Activated naive CD4-positive, alpha-beta T cell treated with anti-CD3 and anti-CD28 coated beads, Interleukin-2, amount 10 ng/mL, durations not matched to agents 7 days and 5 days (primary cell): ENCODE data around the gene ENPP7.
"Not testable (repeated sequence)": the region's sequence is repeated elsewhere in the genome, so short reads cannot be mapped to it uniquely, and the experiment has no call there.

Experiments used
- CTCF ChIA-PET: fragments of 350-600 bp; sonication (Branson Sonifier 250); formaldehyde crosslinking; loops from one replicate; lab custom pipeline; 2021; ENCODE audit warnings: antibody characterized with exemption; lab: Charles Lee
- DNase-seq: peaks from one replicate; pipeline ENCODE4 v3.0.0-alpha.2; 2020
- H3K27ac Mint-ChIP-seq: one replicate; pipeline ENCODE4 v1.8.0; 2021; ENCODE audit warnings: mild to moderate bottlenecking, moderate library complexity, mixed read lengths
- H3K27me3 Mint-ChIP-seq: one replicate; pipeline ENCODE4 v1.8.0; 2021; ENCODE audit warnings: mild to moderate bottlenecking, mixed read lengths
- H3K36me3 Mint-ChIP-seq: one replicate; pipeline ENCODE4 v1.8.0; 2021; ENCODE audit warnings: mixed read lengths
- H3K4me1 Mint-ChIP-seq: one replicate; pipeline ENCODE4 v1.8.0; 2021; ENCODE audit warnings: mixed read lengths
- H3K4me3 Mint-ChIP-seq: one replicate; pipeline ENCODE4 v1.8.0; 2021; ENCODE audit warnings: mild to moderate bottlenecking, moderate library complexity, mixed read lengths
- H3K9me3 Mint-ChIP-seq: one replicate; pipeline ENCODE4 v1.8.0; 2021; ENCODE audit warnings: mixed read lengths

Gene ENPP7

GRCh38 chr17:79743614-79744013 lies 12.9 kb downstream of the ENPP7 start:
- peaks cover 94% of the 10 kb centered on the region for H3K27me3 Mint-ChIP-seq
- H3K4me3 Mint-ChIP-seq = no peak overlapping the region
- no peaks in the 10 kb centered on the region for H3K36me3 Mint-ChIP-seq

GRCh38 chr17:79745641-79746105 lies 14.9 kb downstream of the ENPP7 start:
- Mint-ChIP-seq H3K27me3 (peaks cover 91% of the 10 kb centered on the region), H3K27ac (peak overlapping the region; percentile 49), H3K36me3 (no peaks in the 10 kb centered on the region), H3K4me3 (peak overlapping the region; percentile 53), H3K4me1 (peaks cover 23% of the 10 kb centered on the region), H3K9me3 (no peaks in the 10 kb centered on the region)
- no peak for DNase-seq
- CTCF ChIA-PET = interaction anchor here (0.6 to 2.5 kb wide), 22 partner anchors 12 to 263 kb away, joined by 3 to 11 read pairs (median 4); no protein-coding TSS in a partner anchor

More at GRCh38 chr17:79743614-79744013, 12.9 kb downstream of the ENPP7 start:
- no peak overlapping the region for H3K27ac Mint-ChIP-seq
- no peak for DNase-seq
- peaks cover 21% of the 10 kb centered on the region for H3K4me1 Mint-ChIP-seq
- no peaks in the 10 kb centered on the region for H3K9me3 Mint-ChIP-seq
- CTCF ChIA-PET = interaction anchor here (0.6 to 1.2 kb wide), 3 partner anchors 15 to 632 kb away, joined by 3 to 5 read pairs (median 3); no protein-coding TSS in a partner anchor

GRCh38 chr17:79746889-79747507 lies 16.3 kb downstream of the ENPP7 start:
- Mint-ChIP-seq H3K4me1 (peaks cover 23% of the 10 kb centered on the region), H3K9me3 (no peaks in the 10 kb centered on the region), H3K27me3 (peaks cover 91% of the 10 kb centered on the region), H3K36me3 (no peaks in the 10 kb centered on the region), H3K4me3 (no peak overlapping the region), H3K27ac (no peak overlapping the region)
- DNase-seq = no peak
- CTCF ChIA-PET = interaction anchor here (1.1 to 2.5 kb wide), 8 partner anchors 32 to 223 kb away, joined by 3 to 11 read pairs (median 5); partner anchors contain the start of gene CBX4

- Mint-ChIP-seq H3K36me3 (no peaks in the 10 kb centered on the region), H3K27me3 (peaks cover 91% of the 10 kb centered on the region), H3K9me3 (no peaks in the 10 kb centered on the region), H3K4me1 (peaks cover 23% of the 10 kb centered on the region), H3K27ac (no peak overlapping the region), H3K4me3 (no peak overlapping the region)
- CTCF ChIA-PET = interaction anchor here (1.1 to 2.5 kb wide), 5 partner anchors 31 to 223 kb away, joined by 3 to 11 read pairs (median 6); no protein-coding TSS in a partner anchor
- peak; percentile 38 for DNase-seq
These were observed 17.0 kb downstream of the ENPP7 start for GRCh38 chr17:79747508-79748294.

- no peaks in the 10 kb centered on the region for H3K9me3 Mint-ChIP-seq
- H3K27ac Mint-ChIP-seq = no peak overlapping the region
- peaks cover 23% of the 10 kb centered on the region for H3K4me1 Mint-ChIP-seq
- no peaks in the 10 kb centered on the region for H3K36me3 Mint-ChIP-seq
- H3K27me3 Mint-ChIP-seq = peaks cover 91% of the 10 kb centered on the region
- CTCF ChIA-PET = interaction anchor here (1.5 kb wide), 1 partner anchor 87 kb away, joined by 5 read pairs; no protein-coding TSS in a partner anchor
- DNase-seq = no peak
- H3K4me3 Mint-ChIP-seq = no peak overlapping the region
These were observed 17.8 kb downstream of the ENPP7 start for GRCh38 chr17:79748295-79749099.

- Mint-ChIP-seq H3K36me3 (no peaks in the 10 kb centered on the region), H3K27me3 (peaks cover 89% of the 10 kb centered on the region), H3K4me1 (peaks cover 23% of the 10 kb centered on the region), H3K4me3 (no peak overlapping the region), H3K27ac (no peak overlapping the region), H3K9me3 (no peaks in the 10 kb centered on the region)
- CTCF ChIA-PET = interaction anchor here (1.5 kb wide), 1 partner anchor 86 kb away, joined by 5 read pairs; no protein-coding TSS in a partner anchor
- no peak for DNase-seq
These were observed 18.5 kb downstream of the ENPP7 start for GRCh38 chr17:79749156-79749815.

- DNase-seq = no peak
- CTCF ChIA-PET = interaction anchor here (1.5 kb wide), 1 partner anchor 85 kb away, joined by 5 read pairs; no protein-coding TSS in a partner anchor
- H3K36me3 Mint-ChIP-seq = no peaks in the 10 kb centered on the region
- H3K4me3 Mint-ChIP-seq = no peak overlapping the region
- peaks cover 23% of the 10 kb centered on the region for H3K4me1 Mint-ChIP-seq
- peaks cover 89% of the 10 kb centered on the region for H3K27me3 Mint-ChIP-seq
- H3K9me3 Mint-ChIP-seq = no peaks in the 10 kb centered on the region
- peak overlapping the region; percentile 30 for H3K27ac Mint-ChIP-seq
These were observed 19.2 kb downstream of the ENPP7 start for GRCh38 chr17:79749958-79750357.

- Mint-ChIP-seq H3K4me1 (peaks cover 15% of the 10 kb centered on the region), H3K4me3 (no peak overlapping the region), H3K9me3 (no peaks in the 10 kb centered on the region), H3K27ac (no peak overlapping the region), H3K36me3 (no peaks in the 10 kb centered on the region), H3K27me3 (peaks cover 87% of the 10 kb centered on the region)
- no peak for DNase-seq
- CTCF ChIA-PET = no interaction called here
These were observed 20.2 kb downstream of the ENPP7 start for GRCh38 chr17:79750650-79751545.

- DNase-seq = no peak
- no peaks in the 10 kb centered on the region for H3K36me3 Mint-ChIP-seq
- CTCF ChIA-PET = interaction anchor here (0.7 kb wide), 1 partner anchor 66 kb away, joined by 3 read pairs; no protein-coding TSS in a partner anchor
These were observed 21.4 kb downstream of the ENPP7 start for GRCh38 chr17:79752175-79752574.

GRCh38 chr17:79754370-79754769 lies 23.6 kb downstream of the ENPP7 start:
- Mint-ChIP-seq H3K4me3 (no peak overlapping the region), H3K9me3 (no peaks in the 10 kb centered on the region), H3K4me1 (peaks cover 2% of the 10 kb centered on the region), H3K36me3 (no peaks in the 10 kb centered on the region), H3K27me3 (peaks cover 68% of the 10 kb centered on the region), H3K27ac (no peak overlapping the region)
- no peak for DNase-seq
- CTCF ChIA-PET = interaction anchor here (1.1 kb wide), 1 partner anchor 13 kb away, joined by 3 read pairs; no protein-coding TSS in a partner anchor

More at GRCh38 chr17:79752175-79752574, 21.4 kb downstream of the ENPP7 start:
- Mint-ChIP-seq H3K4me3 (no peak overlapping the region), H3K4me1 (peaks cover 6% of the 10 kb centered on the region), H3K27me3 (peaks cover 80% of the 10 kb centered on the region), H3K27ac (no peak overlapping the region), H3K9me3 (no peaks in the 10 kb centered on the region)

- H3K27me3 Mint-ChIP-seq = peaks cover 68% of the 10 kb centered on the region
These were observed 24.2 kb downstream of the ENPP7 start for GRCh38 chr17:79754903-79755302.

GRCh38 chr17:79755591-79755990 lies 24.8 kb downstream of the ENPP7 start:
- CTCF ChIA-PET = no interaction called here
- H3K4me3 Mint-ChIP-seq = no peak overlapping the region
- H3K9me3 Mint-ChIP-seq = no peaks in the 10 kb centered on the region

More at GRCh38 chr17:79754903-79755302, 24.2 kb downstream of the ENPP7 start:
- H3K4me1 Mint-ChIP-seq, H3K27ac Mint-ChIP-seq, H3K9me3 Mint-ChIP-seq, DNase-seq, H3K4me3 Mint-ChIP-seq, H3K36me3 Mint-ChIP-seq, CTCF ChIA-PET: not testable (repeated sequence)

More at GRCh38 chr17:79755591-79755990, 24.8 kb downstream of the ENPP7 start:
- Mint-ChIP-seq H3K27me3 (peaks cover 66% of the 10 kb centered on the region), H3K4me1 (no peaks in the 10 kb centered on the region), H3K36me3 (no peaks in the 10 kb centered on the region), H3K27ac (no peak overlapping the region)
- no peak for DNase-seq
